Vagina (tissue), 2 donors: ENCODE measurements around the gene C1orf21.

ENCODE experiments used
- POLR2A ChIP-seq, 2 donors: fragments of 450-650 bp; IDR thresholded peaks; one replicate each; pipeline ENCODE4 v1.6.1; 2017; ENCODE audit warnings: antibody characterized with exemption in 2 of 2, mild to moderate bottlenecking in 2 of 2, moderate library complexity in 2 of 2
- POLR2AphosphoS5 ChIP-seq, 2 donors: sonication (generic); formaldehyde crosslinking; IDR thresholded peaks; one replicate each; pipeline ENCODE4 v1.9.0; 2017; ENCODE audit warnings: antibody characterized with exemption in 2 of 2, mild to moderate bottlenecking in 2 of 2, low read depth in 1 of 2; ENCODE audit not compliant: insufficient read depth in 1 of 2
- TF ChIP-seq, protein P1 (sequence below), 3 experiments: fragments of 450-650 bp in 2 of 3; fragments of 200-600 bp in 1 of 3; sonication (generic) in 1 of 3; IDR thresholded peaks; one replicate each; pipeline ENCODE4 v1.5.1; 2017 to 2019; ENCODE audit warnings: antibody characterized with exemption in 3 of 3, mild to moderate bottlenecking in 2 of 3, moderate library complexity in 2 of 3

DNA sequence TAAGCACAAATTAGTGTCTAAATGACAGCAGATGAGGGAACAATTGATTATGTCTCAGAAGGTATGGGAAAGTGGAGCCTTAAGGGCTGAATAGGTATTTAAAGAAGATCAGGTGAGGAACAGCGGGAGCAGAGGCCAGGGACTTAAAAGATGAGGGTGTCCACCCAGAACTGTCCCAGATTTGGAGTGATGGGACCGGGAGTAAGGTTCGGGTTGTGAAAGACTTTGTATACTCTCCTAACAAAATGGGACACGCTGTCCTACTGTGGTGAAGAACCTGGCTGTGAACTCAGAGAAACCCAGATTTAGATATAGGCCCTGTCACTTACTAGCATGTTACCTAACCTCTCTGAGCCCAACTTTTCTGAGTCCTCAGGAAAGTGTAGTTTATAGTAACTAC is 140.6 kb downstream of the C1orf21 start:
- TF ChIP-seq POLR2A (IDR thresholded peaks at IDR 0.05) (no peak), POLR2AphosphoS5 (IDR thresholded peaks at IDR 0.05; ENCODE audit: insufficient read depth in 1 of 2, low read depth in 1 of 2) (no peak)
- TF ChIP-seq, protein P1, sequence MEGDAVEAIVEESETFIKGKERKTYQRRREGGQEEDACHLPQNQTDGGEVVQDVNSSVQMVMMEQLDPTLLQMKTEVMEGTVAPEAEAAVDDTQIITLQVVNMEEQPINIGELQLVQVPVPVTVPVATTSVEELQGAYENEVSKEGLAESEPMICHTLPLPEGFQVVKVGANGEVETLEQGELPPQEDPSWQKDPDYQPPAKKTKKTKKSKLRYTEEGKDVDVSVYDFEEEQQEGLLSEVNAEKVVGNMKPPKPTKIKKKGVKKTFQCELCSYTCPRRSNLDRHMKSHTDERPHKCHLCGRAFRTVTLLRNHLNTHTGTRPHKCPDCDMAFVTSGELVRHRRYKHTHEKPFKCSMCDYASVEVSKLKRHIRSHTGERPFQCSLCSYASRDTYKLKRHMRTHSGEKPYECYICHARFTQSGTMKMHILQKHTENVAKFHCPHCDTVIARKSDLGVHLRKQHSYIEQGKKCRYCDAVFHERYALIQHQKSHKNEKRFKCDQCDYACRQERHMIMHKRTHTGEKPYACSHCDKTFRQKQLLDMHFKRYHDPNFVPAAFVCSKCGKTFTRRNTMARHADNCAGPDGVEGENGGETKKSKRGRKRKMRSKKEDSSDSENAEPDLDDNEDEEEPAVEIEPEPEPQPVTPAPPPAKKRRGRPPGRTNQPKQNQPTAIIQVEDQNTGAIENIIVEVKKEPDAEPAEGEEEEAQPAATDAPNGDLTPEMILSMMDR (IDR thresholded peaks at IDR 0.05) = no peak
